ENCODE results near the gene RPRD1B.

GRCh38 chr20:38001981-38002380, 31.6 kb upstream of the RPRD1B start:
- TF ChIP-seq POLR2A (IDR thresholded peaks at IDR 0.05) (no peak), CTCF (IDR thresholded peaks at IDR 0.05) (no peak)

Measured in esophagus squamous epithelium (tissue), 4 donors.